Stimulated activated CD8-positive, alpha-beta memory T cell treated with anti-CD3 and anti-CD28 coated beads, Interleukin-4, amount 100 ng/mL, for 24 hours (primary cell): ENCODE data around the gene NR4A2.
"Not testable (repeated sequence)": the region's sequence is repeated elsewhere in the genome, so short reads cannot be mapped to it uniquely, and the experiment has no call there.

Source experiments
- DNase-seq: peaks from one replicate; pipeline ENCODE4 v3.0.0-alpha.2; 2020; ENCODE audit warnings: low read depth

The NR4A2 gene

DNA sequence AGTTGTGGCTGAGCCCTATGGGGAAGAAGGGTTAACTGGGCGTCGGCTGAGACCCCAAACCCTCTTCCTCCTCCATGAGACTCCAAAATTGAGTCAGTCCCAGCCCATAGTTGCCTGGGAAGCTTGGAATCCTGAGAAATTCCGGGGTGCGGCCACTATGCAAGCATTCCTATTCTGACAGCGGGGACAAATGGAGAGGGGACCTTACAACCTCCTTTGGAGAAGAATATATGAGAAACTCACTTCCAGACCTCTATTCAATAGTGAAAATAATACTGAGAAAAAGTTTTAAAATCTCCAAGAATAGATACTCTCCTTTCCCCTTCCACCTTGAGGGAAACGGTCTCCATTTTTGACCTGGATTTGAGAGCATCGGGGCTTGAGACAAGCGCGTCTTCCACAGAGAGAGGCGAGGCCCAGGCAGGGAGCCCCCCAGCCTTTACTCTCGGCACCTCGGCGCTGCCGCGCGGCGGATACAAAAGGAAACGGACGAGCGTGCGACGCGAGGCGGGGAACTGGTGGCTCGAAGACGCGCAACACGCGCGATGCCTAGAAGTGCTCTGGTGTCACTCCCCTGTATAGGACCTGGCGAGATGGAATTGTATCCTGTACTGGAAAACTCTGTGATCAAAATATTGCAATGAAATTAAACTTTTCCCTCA lies 11.1 kb downstream of the NR4A2 start:
- DNase-seq: no peak

DNA sequence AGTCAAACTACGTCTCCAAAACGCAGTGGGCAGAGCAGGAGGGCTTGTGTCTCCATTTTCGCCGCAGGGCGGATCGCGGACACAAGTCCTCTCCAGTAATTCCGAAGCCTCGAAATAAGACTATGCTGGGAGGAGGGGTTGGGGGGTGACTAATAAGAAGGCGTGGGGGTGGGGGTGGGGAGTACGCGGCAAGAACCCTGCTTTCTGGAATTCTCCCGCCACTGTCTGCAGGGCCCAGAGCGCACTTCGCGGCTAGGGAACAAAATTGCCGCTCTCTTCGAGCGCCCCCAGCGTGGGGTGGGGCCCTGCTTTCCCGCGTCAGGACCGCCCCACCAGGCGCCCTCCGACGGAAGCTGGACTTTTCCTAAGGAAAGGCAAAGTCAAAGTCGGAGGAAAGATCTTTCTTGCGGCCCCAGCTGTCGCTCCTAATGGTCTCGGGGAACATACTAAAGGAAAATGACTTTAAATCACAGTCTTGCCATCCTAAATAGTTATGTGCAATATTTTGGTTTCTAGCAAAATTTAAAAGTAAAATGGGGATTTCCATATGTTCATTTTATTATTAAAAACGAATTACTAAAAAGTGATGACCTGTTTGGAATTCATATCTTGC lies 11.9 kb downstream of the NR4A2 start:
- DNase-seq: no peak

DNA sequence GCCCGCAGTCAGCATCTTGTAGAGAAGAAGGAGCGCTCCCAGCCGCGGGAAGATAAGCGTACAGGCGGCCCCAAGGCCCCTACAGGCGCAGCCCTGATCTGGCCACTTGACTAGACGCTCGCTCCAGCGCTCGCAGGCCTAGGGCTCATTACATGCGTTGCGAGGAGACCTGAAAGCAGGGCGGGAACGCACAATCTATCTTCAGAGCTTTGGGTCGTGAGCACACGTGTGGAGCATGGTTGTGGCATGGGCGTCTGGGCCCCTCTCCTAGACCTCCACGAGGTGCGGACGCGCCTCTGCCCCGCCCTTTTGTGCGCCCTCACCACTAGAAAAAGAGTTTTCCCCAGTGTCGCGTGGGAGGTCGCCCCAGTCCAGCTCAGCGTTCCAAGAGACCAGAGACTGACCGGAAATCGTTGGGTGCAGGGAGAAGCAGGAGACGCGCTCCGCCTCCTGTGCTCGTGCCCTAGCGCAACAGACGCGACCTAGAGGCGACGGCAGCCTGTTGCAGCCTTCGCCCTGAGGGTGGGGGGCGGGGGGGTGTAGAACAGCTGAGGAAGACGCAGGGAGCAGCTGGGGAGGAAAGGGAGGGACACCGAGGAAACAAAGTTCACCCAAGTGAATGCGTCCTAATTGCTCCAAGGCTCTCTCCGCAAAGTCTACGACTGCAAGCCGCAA lies 12.6 kb downstream of the NR4A2 start:
- DNase-seq: no peak

GRCh38 chr2:156317631-156318030 lies 14.9 kb downstream of the NR4A2 start:
- no peak for DNase-seq

- DNase-seq: no peak
Measured at GRCh38 chr2:156311976-156312375, 20.5 kb downstream of the NR4A2 start.

GRCh38 chr2:156310773-156311172 lies 21.7 kb downstream of the NR4A2 start:
- DNase-seq: no peak

DNA sequence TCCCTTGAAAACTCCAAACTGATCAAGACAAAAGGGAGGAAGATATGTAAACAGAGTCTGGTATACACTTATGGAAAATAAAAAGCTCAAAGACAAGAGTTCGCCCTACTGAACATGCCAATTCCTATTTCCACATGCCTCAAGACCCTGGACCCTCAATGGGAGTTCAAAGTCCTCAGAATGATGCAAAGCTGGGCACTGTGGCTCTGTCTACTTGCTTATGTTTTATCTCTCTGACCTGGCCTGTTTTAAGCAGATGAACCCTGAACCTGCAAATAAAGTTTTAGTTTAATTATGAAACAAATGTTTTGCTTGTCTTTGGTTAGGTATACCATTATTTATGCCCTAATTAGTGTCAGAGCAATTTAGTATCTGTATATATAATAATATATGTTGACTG lies 22.6 kb downstream of the NR4A2 start:
- no peak for DNase-seq

- no peak for DNase-seq
Measured at GRCh38 chr2:156309167-156309566, 23.4 kb downstream of the NR4A2 start.

GRCh38 chr2:156306821-156307220 lies 25.7 kb downstream of the NR4A2 start:
- DNase-seq: no peak

DNA sequence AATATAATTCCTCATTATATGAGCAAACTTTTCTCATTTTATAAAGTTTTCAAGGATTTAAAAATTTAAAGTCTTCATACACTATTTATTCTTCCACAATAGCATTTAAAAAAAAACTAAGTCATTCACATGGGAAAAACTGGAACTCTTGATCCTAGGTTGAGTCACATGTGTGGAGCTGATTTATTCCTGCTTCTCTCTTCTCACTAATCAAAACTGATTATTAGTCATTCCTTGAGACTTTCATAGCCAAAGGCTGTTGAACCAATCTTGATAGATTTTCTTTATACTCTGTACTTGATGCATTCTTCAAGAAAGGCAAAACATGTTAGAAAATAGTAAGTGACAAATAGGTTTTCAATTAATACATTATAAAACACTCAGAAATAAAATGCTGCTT lies 27.4 kb downstream of the NR4A2 start:
- no peak for DNase-seq

DNA sequence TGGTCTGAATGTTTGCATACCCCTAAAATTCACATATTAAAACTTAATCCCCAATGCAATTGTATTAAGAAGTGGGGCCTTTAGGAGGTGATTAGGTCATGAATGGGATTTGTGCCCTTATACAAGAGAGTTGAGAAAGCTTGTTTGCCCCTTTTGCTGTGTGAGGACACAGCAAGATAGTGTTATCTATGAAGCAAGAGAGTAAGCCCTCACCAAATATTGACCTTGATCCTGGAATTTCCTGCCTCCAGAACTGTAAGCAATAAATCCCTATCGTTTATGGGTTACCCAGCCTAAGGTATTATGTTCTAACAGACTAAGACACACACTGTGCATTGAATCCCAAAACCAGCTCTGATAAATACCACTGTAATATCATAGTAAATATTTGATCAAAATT lies 32.2 kb downstream of the NR4A2 start:
- no peak for DNase-seq

DNA sequence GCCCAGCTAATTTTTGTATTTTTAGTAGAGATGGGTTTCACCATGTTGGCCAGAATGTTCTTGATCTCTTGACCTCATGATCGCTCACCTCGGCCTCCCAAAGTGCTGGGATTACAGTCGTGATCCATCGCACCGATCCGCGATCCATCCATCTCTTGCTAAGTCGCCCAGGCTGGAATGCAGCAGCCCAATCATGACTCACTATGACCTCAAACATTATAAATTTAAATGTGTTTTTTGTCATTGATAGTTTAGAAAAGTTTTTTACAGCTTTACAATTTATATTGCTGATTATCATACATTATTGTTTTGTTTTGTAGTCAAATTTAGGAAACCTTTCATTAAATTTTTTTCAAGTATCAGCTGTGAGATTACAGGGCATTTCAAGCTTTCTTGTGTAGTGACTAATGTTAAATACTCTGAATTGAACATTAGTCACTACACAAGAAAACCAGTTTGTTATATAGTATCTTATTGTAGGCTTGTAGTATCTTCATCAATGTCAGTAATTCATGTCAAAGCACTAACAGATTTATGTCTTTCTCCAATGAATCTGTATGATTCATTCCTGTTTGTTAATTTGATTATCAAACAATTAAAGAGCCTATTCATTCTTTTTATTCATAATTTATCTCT lies 37.5 kb downstream of the NR4A2 start:
- no peak for DNase-seq

DNA sequence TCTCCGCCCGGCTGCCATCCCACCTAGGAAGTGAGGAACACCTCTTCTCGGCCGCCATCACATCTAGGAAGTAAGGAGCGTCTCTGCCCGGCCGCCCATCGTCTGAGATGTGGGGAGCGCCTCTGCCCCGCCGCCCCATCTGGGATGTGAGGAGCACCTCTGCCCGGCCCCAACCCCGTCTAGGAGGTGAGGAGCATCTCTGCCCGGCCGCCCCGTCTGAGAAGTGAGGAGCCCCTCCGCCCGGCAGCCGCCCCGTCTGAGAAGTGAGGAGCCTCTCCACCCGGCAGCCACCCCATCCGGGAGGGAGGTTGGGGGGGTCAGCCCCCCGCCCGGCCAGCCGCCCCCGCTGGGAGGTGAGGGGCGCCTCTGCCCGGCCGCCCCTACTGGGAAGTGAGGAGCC lies 39.1 kb downstream of the NR4A2 start:
- DNase-seq: not testable (repeated sequence)

- DNase-seq: no peak
Measured at GRCh38 chr2:156279446-156280150, 52.9 kb downstream of the NR4A2 start.
